ENCODE results near the gene DPY19L1.
"Not testable (repeated sequence)": the region's sequence is repeated elsewhere in the genome, so short reads cannot be mapped to it uniquely, and the experiment has no call there.

The DPY19L1 gene

DNA sequence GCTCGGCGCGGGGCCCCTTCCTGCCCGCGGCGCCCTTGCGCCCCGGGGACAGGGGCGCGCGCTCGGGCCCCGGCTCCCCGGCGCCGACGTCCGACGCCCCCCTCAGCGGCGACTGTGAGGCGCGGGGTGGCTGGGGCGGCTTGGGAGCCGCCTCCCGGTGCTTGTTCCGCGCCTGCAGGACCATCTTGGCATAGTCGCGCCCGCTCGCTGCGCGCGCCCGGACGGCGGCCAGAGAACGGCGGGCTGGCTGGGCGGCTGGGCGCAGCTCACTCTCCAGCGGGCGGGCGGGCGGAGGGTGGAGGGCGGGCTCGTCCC is at the start of gene DPY19L1:
DPY19L1 (minus strand) TSS at position 275 of the 315 bp plus-strand sequence; CDS start at position 184, 91 bp downstream.
- no peak for DNase-seq (ENCODE audit: low read depth)

DNA sequence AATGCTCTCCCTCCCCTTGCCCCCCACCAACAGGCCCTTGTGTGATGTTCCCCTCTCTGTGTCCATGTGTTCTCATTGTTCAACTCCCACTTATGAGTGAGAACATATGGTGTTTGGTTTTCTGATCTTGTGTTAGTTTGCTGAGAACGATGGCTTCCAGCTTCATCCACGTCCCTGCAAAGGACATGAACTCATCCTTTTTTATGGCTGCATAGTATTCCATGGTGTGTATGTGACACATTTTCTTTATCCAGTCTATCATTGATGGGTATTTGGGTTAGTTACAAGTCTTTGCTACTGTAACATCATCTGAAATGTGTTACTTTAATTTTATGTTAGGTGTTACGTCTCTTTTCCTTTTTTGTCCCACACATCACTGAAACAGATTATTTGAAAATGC is 42.2 kb upstream of the DPY19L1 start:
- DNase-seq (ENCODE audit: low read depth), result not testable (repeated sequence)

GRCh38 chr7:35074008-35074407 is 36.7 kb upstream of the DPY19L1 start:
- DNase-seq (ENCODE audit: low read depth), result not testable (repeated sequence)

- peak; percentile 66 for DNase-seq (ENCODE audit: low read depth)
Measured at GRCh38 chr7:35072950-35073827, 35.9 kb upstream of the DPY19L1 start.

- not testable (repeated sequence) for DNase-seq (ENCODE audit: low read depth)
Measured at GRCh38 chr7:35069084-35069483, 31.8 kb upstream of the DPY19L1 start.

DNA sequence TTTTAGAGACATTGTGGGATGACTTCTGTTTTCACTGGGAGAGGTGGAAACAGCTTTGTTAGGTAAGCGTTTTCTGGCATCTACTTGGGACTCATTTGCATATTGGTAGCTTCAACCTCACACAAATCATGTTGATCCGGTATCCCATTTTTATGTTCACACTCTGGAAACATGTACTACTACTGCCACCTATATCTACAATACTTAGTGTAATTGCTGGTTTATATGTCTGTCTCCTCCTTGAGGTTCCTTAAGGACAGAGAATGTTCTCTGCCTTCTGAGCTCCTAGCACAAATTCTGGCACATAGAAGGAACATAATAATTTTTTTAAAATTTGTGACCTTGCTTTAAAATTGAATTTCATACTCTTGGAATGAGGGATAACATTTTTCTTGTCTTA is 28.1 kb upstream of the DPY19L1 start:
- DNase-seq (ENCODE audit: low read depth), result not testable (repeated sequence)

DNA sequence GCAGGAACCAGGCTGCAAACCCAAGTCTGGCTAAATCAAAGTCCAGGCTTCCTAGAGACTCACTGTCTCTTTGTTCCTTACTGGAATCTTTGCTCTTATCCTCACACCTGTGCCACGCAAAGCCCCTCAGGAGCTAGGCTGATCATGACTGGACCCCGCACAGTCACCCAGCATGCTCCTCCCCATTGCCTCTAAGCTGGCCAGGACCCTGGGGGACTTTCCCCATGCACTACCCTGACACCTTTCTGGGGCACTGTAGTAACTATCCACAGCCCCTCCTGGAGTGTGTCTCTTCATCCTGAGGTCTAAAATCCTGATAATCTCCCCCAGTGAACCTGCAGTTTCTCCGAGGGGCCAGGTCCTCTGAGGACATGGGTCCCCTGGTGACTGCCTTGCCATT is 21.3 kb upstream of the DPY19L1 start:
- not testable (repeated sequence) for DNase-seq (ENCODE audit: low read depth)

GRCh38 chr7:35057505-35058451 is 20.5 kb upstream of the DPY19L1 start:
- DNase-seq (ENCODE audit: low read depth), result not testable (repeated sequence)

DNA sequence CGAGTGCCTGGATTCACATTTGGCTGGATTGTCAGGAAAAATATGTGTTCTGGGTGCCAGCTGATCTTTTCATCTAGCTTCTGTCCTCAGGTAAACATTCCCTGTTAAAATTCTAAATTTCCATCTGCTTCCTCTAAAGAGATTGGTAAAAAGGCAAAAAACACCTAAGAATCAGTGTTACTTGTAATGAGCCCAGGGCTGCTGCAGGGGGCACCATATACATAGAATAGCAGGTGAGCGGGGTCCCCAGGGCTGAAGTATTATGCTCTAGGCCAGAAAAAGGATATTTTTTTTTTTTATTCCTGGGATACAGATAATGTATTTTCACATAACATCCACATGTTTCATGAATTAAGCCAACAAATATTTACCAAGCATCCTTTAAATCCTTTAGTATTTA is 18.4 kb upstream of the DPY19L1 start:
- DNase-seq (ENCODE audit: low read depth), result not testable (repeated sequence)

- DNase-seq (ENCODE audit: low read depth), result peak; percentile 62
Measured at GRCh38 chr7:35053488-35054175, 16.3 kb upstream of the DPY19L1 start.

DNA sequence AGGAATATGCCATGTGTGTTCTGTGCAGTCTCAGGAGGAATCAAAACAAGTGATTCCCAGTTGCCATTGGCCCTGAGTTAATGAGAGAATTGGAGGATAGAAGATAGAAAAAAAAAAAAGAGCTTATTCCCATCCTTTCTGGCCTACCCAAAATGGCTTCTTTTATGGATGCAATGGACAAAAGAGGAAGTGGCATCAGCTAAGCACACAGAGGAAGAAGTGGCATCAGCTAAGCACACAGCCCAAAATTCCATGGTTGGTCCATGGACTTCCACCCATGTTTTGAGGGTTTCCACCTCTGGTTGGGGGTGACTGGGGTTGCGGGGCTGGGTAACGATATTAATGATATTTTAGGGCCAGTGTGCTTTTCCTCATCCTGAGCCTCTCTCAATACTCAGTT is 11.1 kb upstream of the DPY19L1 start:
- DNase-seq (ENCODE audit: low read depth), result not testable (repeated sequence)

- not testable (repeated sequence) for DNase-seq (ENCODE audit: low read depth)
Measured at GRCh38 chr7:35047912-35048305, 10.6 kb upstream of the DPY19L1 start.

GRCh38 chr7:35047263-35047911 is 10.1 kb upstream of the DPY19L1 start:
- not testable (repeated sequence) for DNase-seq (ENCODE audit: low read depth)

DNA sequence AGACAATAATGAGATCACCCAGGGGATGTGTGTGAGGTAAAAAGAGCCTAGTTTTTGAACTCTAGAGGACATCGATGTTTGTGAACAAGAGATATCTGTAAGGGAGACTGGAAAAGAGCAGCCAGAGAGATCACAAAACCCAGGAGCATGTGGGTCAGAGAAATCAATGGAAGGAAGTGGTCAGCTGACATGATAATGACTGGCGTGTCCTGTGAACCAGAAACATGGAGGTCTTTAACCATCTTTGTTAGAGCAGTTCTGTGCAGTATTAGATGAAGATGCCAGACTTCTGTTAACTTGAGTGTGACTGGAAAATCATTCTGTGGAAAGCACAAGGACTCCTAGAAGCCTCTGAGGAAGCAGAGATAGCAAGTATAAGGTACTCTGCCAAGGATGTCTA is 6.0 kb upstream of the DPY19L1 start:
- DNase-seq (ENCODE audit: low read depth), result not testable (repeated sequence)

DNA sequence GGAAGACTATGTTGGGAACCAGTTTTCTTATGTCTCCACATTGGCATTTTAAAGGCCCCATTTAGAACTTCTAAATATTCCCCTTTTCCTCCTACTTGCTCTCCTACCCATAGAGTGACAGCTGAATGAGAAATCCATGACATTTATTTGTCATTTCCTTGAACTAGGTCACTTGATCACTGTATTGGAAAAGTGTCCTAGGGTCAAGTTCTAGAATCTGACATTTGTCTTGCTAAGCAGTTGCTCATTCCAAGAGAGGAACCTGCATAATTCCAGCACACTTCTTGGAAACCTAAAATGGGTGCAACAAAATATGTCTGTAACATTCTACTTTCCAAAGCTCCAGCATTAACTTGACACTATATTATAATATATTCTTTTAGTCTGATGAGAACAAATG is 3.6 kb upstream of the DPY19L1 start:
- no peak for DNase-seq (ENCODE audit: low read depth)

DNA sequence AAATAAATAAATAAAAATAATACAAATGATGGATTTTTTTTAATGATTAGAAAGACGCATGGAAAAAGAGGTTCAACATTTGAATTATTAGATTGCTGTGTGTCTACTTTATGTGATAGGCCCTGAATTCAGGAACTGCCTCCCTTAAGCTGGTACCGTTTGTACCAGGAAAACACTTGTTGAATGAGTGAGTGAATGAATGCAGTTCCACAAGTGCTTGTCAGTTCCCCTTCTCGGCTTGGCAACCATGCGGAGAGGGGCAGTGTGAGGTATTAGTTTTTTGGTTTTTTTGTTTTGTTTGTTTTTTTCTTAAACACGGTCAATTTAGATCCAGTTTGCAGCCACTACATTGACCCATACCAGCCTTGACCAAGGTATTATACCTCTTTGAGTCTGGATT is 2.1 kb upstream of the DPY19L1 start:
- DNase-seq (ENCODE audit: low read depth), result no peak

DNA sequence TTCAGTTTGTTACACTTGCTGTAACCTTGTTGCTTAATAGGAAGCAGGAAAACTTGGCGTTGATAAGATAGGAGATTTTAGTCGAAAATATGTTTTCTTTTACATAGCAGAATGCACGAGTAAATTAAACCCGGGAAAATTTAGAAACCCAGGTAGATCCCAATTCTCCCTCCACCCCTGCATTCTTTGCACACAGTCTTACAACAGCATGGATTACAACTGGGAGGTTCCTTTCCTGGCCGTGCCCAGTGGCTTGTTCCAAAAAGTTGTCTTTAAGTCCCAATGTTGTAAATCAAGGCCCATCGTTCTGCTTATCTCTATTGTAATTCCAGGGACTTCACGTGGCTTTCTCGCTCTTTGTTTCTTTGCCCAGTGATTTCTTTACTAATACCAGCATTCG is 1.1 kb upstream of the DPY19L1 start:
- no peak for DNase-seq (ENCODE audit: low read depth)

DNA sequence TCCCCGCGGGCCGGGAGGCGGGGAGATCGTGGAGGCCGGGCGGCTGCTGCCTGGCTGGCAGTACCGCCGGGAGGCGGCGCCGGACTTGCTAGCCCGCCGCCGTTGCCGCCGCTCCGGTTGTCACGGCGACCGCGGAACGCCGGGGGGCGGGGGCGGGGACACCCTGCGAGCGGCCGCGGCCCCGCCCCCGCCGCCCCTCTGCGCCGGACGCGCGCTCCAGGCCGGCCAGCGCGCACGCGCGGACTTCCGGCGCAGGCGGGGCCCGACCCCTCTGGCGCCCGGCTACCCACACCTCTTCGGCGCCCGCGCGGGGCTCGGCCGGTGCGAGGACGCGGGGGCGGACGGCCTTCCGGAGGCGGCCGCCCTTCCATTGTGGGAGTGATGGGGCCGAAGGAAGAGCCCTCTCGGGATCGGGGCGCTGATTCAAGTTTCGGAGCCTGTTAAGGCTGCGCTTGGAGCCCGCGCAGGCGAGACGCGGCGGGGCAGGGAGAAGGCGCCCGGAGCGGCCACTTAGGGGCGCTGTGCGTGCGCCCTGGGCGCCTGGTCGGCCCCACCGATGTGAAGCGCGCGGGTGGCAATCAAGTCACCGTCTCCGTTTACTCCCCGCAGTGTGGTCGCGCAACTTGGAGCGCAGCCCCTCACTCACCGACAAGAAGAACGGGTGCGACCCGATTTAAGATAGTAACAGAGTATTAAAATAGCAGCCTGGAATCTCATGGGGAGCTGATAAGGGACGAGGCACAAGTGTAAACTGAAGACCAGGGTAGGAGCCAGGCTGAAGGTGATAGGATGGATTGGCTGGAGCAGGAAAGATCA is 449 bp upstream of the DPY19L1 start:
- peak; percentile 95 for DNase-seq (ENCODE audit: low read depth)

- peak; percentile 68 for DNase-seq (ENCODE audit: low read depth)
Measured at GRCh38 chr7:35036361-35037171, 719 bp downstream of the DPY19L1 start.

DNA sequence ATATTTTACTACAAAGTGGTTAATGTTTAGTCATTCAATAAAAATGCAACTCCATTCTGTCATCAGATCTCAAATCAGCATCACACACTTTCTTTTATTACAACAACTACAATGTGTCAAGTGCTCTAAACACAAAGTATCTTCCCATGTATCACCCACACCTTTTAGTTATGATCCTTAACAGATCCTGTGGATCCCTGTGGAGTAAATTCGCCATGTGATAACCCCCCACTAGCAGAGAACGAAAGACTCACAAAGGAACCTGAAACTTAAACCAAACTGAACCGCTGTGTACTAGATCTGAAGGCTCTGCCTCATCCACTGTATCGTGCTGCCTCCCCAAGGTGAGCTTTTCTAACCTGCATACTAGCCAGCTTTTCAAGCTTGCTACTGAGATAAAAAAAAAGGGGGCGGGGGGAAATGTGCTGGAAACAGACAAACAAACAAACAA is 1.7 kb downstream of the DPY19L1 start:
- peak; percentile 61 for DNase-seq (ENCODE audit: low read depth)

Measured in EH (cell line).